Ecto neural progenitor cell (in vitro differentiated cells): ENCODE results near the gene TSNAXIP1.
"Not testable (repeated sequence)": the region's sequence is repeated elsewhere in the genome, so short reads cannot be mapped to it uniquely, and the experiment has no call there.

Experiments
- DNase-seq: peaks from one replicate; pipeline ENCODE4 v3.0.0-alpha.2; 2018; ENCODE audit warnings: low spot score

The TSNAXIP1 gene

GRCh38 chr16:67861877-67862276, 55.2 kb downstream of the TSNAXIP1 start:
- DNase-seq, result no peak

- DNase-seq, result no peak
Measured at GRCh38 chr16:67862623-67863583, 56.2 kb downstream of the TSNAXIP1 start.

GRCh38 chr16:67864044-67864443, 57.4 kb downstream of the TSNAXIP1 start:
- DNase-seq, result not testable (repeated sequence)

- DNase-seq, result no peak
Measured at GRCh38 chr16:67864594-67864993, 57.9 kb downstream of the TSNAXIP1 start.

GRCh38 chr16:67865318-67865717, 58.6 kb downstream of the TSNAXIP1 start:
- no peak for DNase-seq

- no peak for DNase-seq
Measured at GRCh38 chr16:67868290-67868689, 61.6 kb downstream of the TSNAXIP1 start.

GRCh38 chr16:67869653-67870052, 63.0 kb downstream of the TSNAXIP1 start:
- no peak for DNase-seq

- no peak for DNase-seq
Measured at GRCh38 chr16:67871256-67871655, 64.6 kb downstream of the TSNAXIP1 start.

GRCh38 chr16:67872131-67872630, 65.5 kb downstream of the TSNAXIP1 start:
- no peak for DNase-seq

- DNase-seq, result peak; percentile 84
Measured at GRCh38 chr16:67872631-67873434, 66.1 kb downstream of the TSNAXIP1 start, which contains the start of gene EDC4. TSS of gene EDC4 (plus strand) at chr16:67873052. CDS start at chr16:67873262, 210 bp downstream.

- DNase-seq, result no peak
Measured at GRCh38 chr16:67873435-67874370, 67.0 kb downstream of the TSNAXIP1 start.

- DNase-seq, result no peak
Measured at GRCh38 chr16:67874372-67874771, 67.7 kb downstream of the TSNAXIP1 start.

GRCh38 chr16:67877064-67877463, 70.4 kb downstream of the TSNAXIP1 start:
- no peak for DNase-seq
